ENCODE data around the gene PTER. TPM values are rescaled to one million over a fixed set of nuclear protein-coding genes. Genes with fewer than 3 reads are reported as not detected.

Gene PTER
- total RNA-seq, 4 donors from 2014 or later, result 4.4 to 12.1 (median 9.4) TPM

DNA sequence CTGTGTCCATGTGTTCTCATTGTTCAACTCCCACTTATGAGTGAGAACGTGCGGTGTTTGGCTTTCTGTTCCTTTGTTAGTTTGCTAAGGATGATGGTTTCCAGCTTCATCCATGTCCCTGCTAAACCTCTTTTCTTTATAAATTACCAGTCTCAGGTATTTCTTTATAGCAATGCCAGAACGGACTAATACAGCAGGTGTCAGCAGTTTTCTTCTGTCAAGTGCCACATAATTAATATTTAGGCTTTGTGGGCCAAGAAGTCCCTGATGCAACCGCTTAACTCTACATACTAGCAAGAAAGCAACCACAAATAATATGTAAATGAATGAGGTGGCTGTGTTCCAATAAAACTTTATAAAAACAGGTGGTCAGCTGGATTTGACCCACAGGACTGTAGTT, 111.2 kb downstream of the PTER start:
- WGBS, 2 donors (ENCODE audit: low coverage in 1 of 2), result 68 to 70% methylated on average over 3 to 4 of the region's 4 CpGs
- TF ChIP-seq, protein P1, sequence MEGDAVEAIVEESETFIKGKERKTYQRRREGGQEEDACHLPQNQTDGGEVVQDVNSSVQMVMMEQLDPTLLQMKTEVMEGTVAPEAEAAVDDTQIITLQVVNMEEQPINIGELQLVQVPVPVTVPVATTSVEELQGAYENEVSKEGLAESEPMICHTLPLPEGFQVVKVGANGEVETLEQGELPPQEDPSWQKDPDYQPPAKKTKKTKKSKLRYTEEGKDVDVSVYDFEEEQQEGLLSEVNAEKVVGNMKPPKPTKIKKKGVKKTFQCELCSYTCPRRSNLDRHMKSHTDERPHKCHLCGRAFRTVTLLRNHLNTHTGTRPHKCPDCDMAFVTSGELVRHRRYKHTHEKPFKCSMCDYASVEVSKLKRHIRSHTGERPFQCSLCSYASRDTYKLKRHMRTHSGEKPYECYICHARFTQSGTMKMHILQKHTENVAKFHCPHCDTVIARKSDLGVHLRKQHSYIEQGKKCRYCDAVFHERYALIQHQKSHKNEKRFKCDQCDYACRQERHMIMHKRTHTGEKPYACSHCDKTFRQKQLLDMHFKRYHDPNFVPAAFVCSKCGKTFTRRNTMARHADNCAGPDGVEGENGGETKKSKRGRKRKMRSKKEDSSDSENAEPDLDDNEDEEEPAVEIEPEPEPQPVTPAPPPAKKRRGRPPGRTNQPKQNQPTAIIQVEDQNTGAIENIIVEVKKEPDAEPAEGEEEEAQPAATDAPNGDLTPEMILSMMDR (IDR thresholded peaks at IDR 0.05), result no peak
- TF ChIP-seq POLR2A (IDR thresholded peaks at IDR 0.05), result no peak
- no peak for TF ChIP-seq EP300 (IDR thresholded peaks at IDR 0.05)
- no peak for TF ChIP-seq POLR2AphosphoS5 (IDR thresholded peaks at IDR 0.05)
- no peaks in the 10 kb centered on the region for H3K36me3 ChIP-seq
- ATAC-seq, result no peak
- peaks cover 11% of the 10 kb centered on the region for H3K27me3 ChIP-seq
- no peak overlapping the region for H3K27ac ChIP-seq
- H3K9me3 ChIP-seq, result no peaks in the 10 kb centered on the region
- no peaks in the 10 kb centered on the region for H3K4me1 ChIP-seq
- H3K4me3 ChIP-seq, result no peak overlapping the region

DNA sequence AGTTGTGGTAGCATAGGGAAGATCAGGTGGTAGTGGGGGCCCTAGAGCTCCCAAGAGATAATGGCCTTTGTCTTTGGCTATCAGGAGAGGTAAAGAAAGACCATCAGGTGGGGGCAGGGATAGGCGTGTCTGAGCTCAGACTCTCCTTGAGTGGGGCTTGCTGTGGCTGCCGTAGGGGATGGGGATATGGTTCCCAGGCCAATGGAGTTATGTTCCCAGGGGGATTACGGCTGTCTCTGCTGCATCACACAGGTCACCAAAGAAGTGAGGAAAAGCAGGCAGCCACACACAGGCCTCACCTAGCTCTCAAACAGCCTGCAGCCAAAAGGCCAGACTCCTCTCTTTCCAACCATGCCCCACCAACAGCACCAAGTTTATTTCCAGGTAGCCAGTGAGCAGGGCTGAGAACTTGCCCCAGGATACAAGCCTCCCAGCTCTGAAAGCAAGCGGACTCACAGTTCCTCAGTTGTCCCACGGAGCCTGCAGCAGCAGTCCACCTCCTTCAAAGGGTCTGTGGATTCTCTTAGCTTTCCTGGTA, 122.5 kb downstream of the PTER start:
- ATAC-seq, result no peak

DNA sequence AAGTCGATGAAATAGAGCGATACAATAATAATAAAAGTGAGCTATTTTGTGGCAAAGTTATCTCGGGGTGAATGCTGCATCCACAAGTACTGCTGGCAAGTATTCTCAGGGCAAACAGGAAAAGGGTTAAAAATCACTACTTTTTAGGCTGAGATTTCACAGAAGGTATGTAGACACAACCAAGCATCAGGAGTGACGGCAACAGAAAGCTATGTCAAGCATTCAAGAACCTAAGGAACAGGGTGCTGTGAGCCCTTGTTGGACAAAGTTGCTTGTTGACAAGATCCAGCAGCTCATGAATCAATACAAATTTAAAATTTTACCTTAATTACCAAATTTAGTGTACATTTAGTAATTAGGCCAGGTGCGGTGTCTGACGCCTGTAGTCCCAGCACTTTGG, 126.1 kb downstream of the PTER start:
- peaks cover 0 to 22% (median 0%) of the 10 kb centered on the region in 3 donors for H3K9me3 ChIP-seq
- H3K27ac ChIP-seq, result no peak overlapping the region
- ATAC-seq, result no peak
- H3K36me3 ChIP-seq, result no peaks in the 10 kb centered on the region
- WGBS, 2 donors (ENCODE audit: low coverage in 1 of 2), result 83 to 84% methylated on average over 6 of the region's 6 CpGs
- H3K27me3 ChIP-seq, result peaks cover 16% of the 10 kb centered on the region
- no peak overlapping the region for H3K4me3 ChIP-seq
- no peak for TF ChIP-seq POLR2A (IDR thresholded peaks at IDR 0.05)
- TF ChIP-seq, protein P1 (IDR thresholded peaks at IDR 0.05), result no peak
- no peak for TF ChIP-seq EP300 (IDR thresholded peaks at IDR 0.05)
- no peak for TF ChIP-seq POLR2AphosphoS5 (IDR thresholded peaks at IDR 0.05)
- H3K4me1 ChIP-seq, result no peaks in the 10 kb centered on the region

More for the DNA sequence above, 122.5 kb downstream of the PTER start:
- H3K27me3 ChIP-seq, result peaks cover 16% of the 10 kb centered on the region
- H3K9me3 ChIP-seq, result peaks cover 0 to 28% (median 0%) of the 10 kb centered on the region in 3 donors
- no peaks in the 10 kb centered on the region for H3K4me1 ChIP-seq
- no peak overlapping the region for H3K27ac ChIP-seq
- no peaks in the 10 kb centered on the region for H3K36me3 ChIP-seq
- TF ChIP-seq, protein P1 (IDR thresholded peaks at IDR 0.05), result no peak
- TF ChIP-seq POLR2A (IDR thresholded peaks at IDR 0.05) (no peak), EP300 (IDR thresholded peaks at IDR 0.05) (no peak), POLR2AphosphoS5 (IDR thresholded peaks at IDR 0.05) (no peak)
- 93% methylated on average over 3 of the region's 5 CpGs; no CpG with 5 or more reads in 1 of the 2 donors for WGBS, 2 donors (ENCODE audit: low coverage in 1 of 2)
- no peak overlapping the region for H3K4me3 ChIP-seq

Small RNAs within 50 kb of the gene (small RNA-seq; reads per million reads assigned to genes)
- 0 reads per million in 4 donors for gene RNU2-18P

Other genes with a start within 250 kb of the PTER start
- gene C1QL3, start 84.9 kb downstream of the PTER start, total RNA-seq, result under 1 TPM in 1 of 4 donors, not detected in 3; 0.54 TPM

Data from gastroesophageal sphincter (tissue), 4 donors.